Ectodermal cell (in vitro differentiated cells): ENCODE measurements around the gene CASKIN2. TPM values are rescaled to one million over a fixed set of nuclear protein-coding genes. Genes with fewer than 3 reads are reported as not detected.

Experiments used
- H3K27ac ChIP-seq: 2 replicates; pipeline ENCODE4 v1.7.0; 2013; ENCODE audit warnings: mild to moderate bottlenecking, low read depth, low read length; ENCODE audit not compliant: insufficient read depth, poor library complexity, severe bottlenecking
- H3K27me3 ChIP-seq: 2 replicates; pipeline ENCODE4 v1.7.0; 2013; ENCODE audit warnings: mild to moderate bottlenecking, low read length; ENCODE audit not compliant: insufficient read depth, control insufficient read depth, poor library complexity, severe bottlenecking
- H3K36me3 ChIP-seq: one replicate; pipeline ENCODE4 v1.7.0; 2013; ENCODE audit warnings: low read length; ENCODE audit not compliant: control insufficient read depth, insufficient read depth
- H3K4me1 ChIP-seq: one replicate; pipeline ENCODE4 v1.7.0; 2013; ENCODE audit warnings: low read length; ENCODE audit not compliant: control insufficient read depth, insufficient read depth
- H3K4me3 ChIP-seq: 2 replicates; pipeline ENCODE4 v1.7.0; 2013; ENCODE audit warnings: low read depth, low read length, control low read depth; ENCODE audit not compliant: insufficient read depth
- H3K9me3 ChIP-seq: 2 replicates; pipeline ENCODE4 v1.7.0; 2013; ENCODE audit warnings: mild to moderate bottlenecking, low read length, moderate library complexity; ENCODE audit not compliant: control insufficient read depth
- WGBS, 2 experiments: methylation state at CpG; one replicate each; pipeline ENCODE4 v1.1.7; 2013; ENCODE audit warnings: missing lambda C conversion rate in 2 of 2; 5-methylcytosine and 5-hydroxymethylcytosine counted together
- polyA plus RNA-seq, 4 experiments: library from polyadenylated mRNA; stranded (reverse); fragments of 50-300 nt; gene quantifications; one replicate each; pipeline ENCODE4 v1.2.3, GENCODE V29; 2013

The CASKIN2 gene, protein sequence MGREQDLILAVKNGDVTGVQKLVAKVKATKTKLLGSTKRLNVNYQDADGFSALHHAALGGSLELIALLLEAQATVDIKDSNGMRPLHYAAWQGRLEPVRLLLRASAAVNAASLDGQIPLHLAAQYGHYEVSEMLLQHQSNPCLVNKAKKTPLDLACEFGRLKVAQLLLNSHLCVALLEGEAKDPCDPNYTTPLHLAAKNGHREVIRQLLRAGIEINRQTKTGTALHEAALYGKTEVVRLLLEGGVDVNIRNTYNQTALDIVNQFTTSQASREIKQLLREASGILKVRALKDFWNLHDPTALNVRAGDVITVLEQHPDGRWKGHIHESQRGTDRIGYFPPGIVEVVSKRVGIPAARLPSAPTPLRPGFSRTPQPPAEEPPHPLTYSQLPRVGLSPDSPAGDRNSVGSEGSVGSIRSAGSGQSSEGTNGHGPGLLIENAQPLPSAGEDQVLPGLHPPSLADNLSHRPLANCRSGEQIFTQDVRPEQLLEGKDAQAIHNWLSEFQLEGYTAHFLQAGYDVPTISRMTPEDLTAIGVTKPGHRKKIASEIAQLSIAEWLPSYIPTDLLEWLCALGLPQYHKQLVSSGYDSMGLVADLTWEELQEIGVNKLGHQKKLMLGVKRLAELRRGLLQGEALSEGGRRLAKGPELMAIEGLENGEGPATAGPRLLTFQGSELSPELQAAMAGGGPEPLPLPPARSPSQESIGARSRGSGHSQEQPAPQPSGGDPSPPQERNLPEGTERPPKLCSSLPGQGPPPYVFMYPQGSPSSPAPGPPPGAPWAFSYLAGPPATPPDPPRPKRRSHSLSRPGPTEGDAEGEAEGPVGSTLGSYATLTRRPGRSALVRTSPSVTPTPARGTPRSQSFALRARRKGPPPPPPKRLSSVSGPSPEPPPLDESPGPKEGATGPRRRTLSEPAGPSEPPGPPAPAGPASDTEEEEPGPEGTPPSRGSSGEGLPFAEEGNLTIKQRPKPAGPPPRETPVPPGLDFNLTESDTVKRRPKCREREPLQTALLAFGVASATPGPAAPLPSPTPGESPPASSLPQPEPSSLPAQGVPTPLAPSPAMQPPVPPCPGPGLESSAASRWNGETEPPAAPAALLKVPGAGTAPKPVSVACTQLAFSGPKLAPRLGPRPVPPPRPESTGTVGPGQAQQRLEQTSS (N-terminal part only)
- 24.0 TPM for polyA plus RNA-seq (2013, experiment 1 of 4)
- 24.3 TPM for polyA plus RNA-seq (2013, experiment 2 of 4)
- 15.2 TPM for polyA plus RNA-seq (2013, experiment 3 of 4)
- 16.6 TPM for polyA plus RNA-seq (2013, experiment 4 of 4)

- H3K4me3 ChIP-seq: peak within 1 kb of the TSS; percentile 61
- no peaks in the 10 kb centered on the region for H3K27me3 ChIP-seq
- 0 to 1% methylated on average over 78 of the region's 78 CpGs for WGBS, 2 experiments
- H3K36me3 ChIP-seq: no peaks in the 10 kb centered on the region
- no peaks in the 10 kb centered on the region for H3K9me3 ChIP-seq
- no peak within 1 kb of the TSS for H3K27ac ChIP-seq
- peaks cover 6% of the 10 kb centered on the region for H3K4me1 ChIP-seq
Measured at GRCh38 chr17:75515496-75516254, at the start of gene CASKIN2. Gene CASKIN2, minus strand, starts transcription at chr17:75515537. Its CDS starts 1,733 bp downstream, at chr17:75513804.

DNA sequence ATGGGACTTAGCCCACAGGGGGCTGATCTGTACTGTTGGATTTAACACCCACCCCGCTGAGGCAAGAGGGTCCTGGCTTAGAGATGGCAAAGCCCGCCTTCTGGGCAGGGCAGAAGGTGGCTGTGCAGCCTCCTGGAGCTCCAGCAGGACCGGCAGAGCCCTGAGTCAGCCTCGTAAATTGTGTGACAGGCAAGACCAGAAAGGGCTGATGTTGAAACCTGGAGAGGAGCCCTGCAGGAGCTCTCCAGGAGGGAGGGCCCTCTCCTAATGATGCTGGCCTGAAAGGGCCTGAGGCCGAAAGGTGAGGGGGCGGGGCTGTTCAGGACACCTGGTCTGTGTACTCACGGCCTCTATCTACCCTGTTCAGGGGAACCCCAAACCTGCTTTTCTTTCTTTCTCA, 49.7 kb upstream of the CASKIN2 start:
- 85 to 86% methylated on average over 7 of the region's 7 CpGs for WGBS, 2 experiments
- Histone ChIP-seq H3K27me3 (no peaks in the 10 kb centered on the region), H3K4me1 (no peaks in the 10 kb centered on the region), H3K9me3 (no peaks in the 10 kb centered on the region), H3K27ac (no peak overlapping the region), H3K36me3 (no peaks in the 10 kb centered on the region), H3K4me3 (no peak overlapping the region)

DNA sequence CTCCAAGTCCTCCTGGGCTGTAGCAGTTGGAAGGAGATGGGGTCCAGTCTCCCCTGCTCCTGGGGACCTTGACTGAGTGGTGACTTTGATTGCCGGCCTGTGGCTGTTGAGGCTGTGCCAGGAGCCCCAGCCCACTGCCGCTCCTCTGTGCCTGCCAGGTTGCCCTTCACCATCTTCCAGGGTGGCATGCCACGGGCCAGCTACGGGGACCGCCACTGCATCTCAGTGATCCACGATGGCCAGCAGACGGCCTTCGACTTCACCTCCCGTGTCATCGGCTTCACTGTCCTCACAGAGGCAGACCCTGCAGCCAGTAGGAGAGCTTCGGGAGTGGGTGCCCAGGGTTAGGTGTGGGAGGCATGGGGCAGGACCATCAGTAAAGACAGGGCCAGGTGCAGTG, 48.9 kb upstream of the CASKIN2 start:
- Histone ChIP-seq H3K4me1 (no peaks in the 10 kb centered on the region), H3K27me3 (no peaks in the 10 kb centered on the region), H3K36me3 (no peaks in the 10 kb centered on the region), H3K9me3 (no peaks in the 10 kb centered on the region), H3K27ac (no peak overlapping the region), H3K4me3 (no peak overlapping the region)
- WGBS, 2 experiments: 94 to 96% methylated on average over 11 of the region's 11 CpGs

- Histone ChIP-seq H3K9me3 (no peaks in the 10 kb centered on the region), H3K4me1 (no peaks in the 10 kb centered on the region), H3K27ac (no peak overlapping the region), H3K27me3 (no peaks in the 10 kb centered on the region), H3K36me3 (no peaks in the 10 kb centered on the region), H3K4me3 (no peak overlapping the region)
- WGBS, 2 experiments: 93 to 94% methylated on average over 28 of the region's 28 CpGs
Measured at GRCh38 chr17:75563063-75563758, 47.9 kb upstream of the CASKIN2 start.

GRCh38 chr17:75561927-75562603, 46.7 kb upstream of the CASKIN2 start:
- Histone ChIP-seq H3K27me3 (no peaks in the 10 kb centered on the region), H3K36me3 (no peaks in the 10 kb centered on the region), H3K4me1 (peaks cover 10% of the 10 kb centered on the region)

GRCh38 chr17:75559958-75560533, 44.7 kb upstream of the CASKIN2 start:
- no peak overlapping the region for H3K27ac ChIP-seq
- peaks cover 10% of the 10 kb centered on the region for H3K4me1 ChIP-seq
- no peak overlapping the region for H3K4me3 ChIP-seq
- H3K9me3 ChIP-seq: no peaks in the 10 kb centered on the region
- H3K36me3 ChIP-seq: no peaks in the 10 kb centered on the region
- 89 to 94% methylated on average over 7 to 8 of the region's 9 CpGs for WGBS, 2 experiments
- no peaks in the 10 kb centered on the region for H3K27me3 ChIP-seq

More at GRCh38 chr17:75561927-75562603, 46.7 kb upstream of the CASKIN2 start:
- no peak overlapping the region for H3K27ac ChIP-seq
- no peak overlapping the region for H3K4me3 ChIP-seq
- 89% methylated on average over 5 of the region's 5 CpGs for WGBS, 2 experiments
- no peaks in the 10 kb centered on the region for H3K9me3 ChIP-seq

GRCh38 chr17:75558666-75559530, 43.6 kb upstream of the CASKIN2 start:
- peaks cover 10% of the 10 kb centered on the region for H3K4me1 ChIP-seq
- 93% methylated on average over 33 to 35 of the region's 38 CpGs for WGBS, 2 experiments

More at GRCh38 chr17:75558666-75559530, 43.6 kb upstream of the CASKIN2 start:
- Histone ChIP-seq H3K27me3 (no peaks in the 10 kb centered on the region), H3K4me3 (no peak overlapping the region), H3K27ac (no peak overlapping the region), H3K9me3 (no peaks in the 10 kb centered on the region), H3K36me3 (no peaks in the 10 kb centered on the region)
